Skeletal muscle satellite cell (primary cell): Measurements from ENCODE around the gene AQP6.

Experiments used
- H3K27me3 ChIP-seq: 2 replicates; pipeline ENCODE4 v1.7.0; 2013; ENCODE audit warnings: low read length; ENCODE audit not compliant: control insufficient read depth, insufficient read depth
- H3K36me3 ChIP-seq: 2 replicates; pipeline ENCODE4 v1.7.0; 2013; ENCODE audit warnings: mild to moderate bottlenecking, control low read depth, low read length; ENCODE audit not compliant: insufficient read depth
- H3K4me1 ChIP-seq: 2 replicates; pipeline ENCODE4 v1.7.0; 2013; ENCODE audit warnings: low read length; ENCODE audit not compliant: control insufficient read depth, insufficient read depth
- H3K4me2 ChIP-seq: 2 replicates; pipeline ENCODE4 v1.7.0; 2013; ENCODE audit warnings: mild to moderate bottlenecking, low read length
- H3K4me3 ChIP-seq: 2 replicates; pipeline ENCODE4 v1.7.0; 2013; ENCODE audit warnings: low read length
- H3K9ac ChIP-seq: 2 replicates; pipeline ENCODE4 v1.7.0; 2013; ENCODE audit warnings: mild to moderate bottlenecking, low read depth, low read length, moderate library complexity
- H3K9me3 ChIP-seq: replicated peaks from 2 replicates; pipeline ENCODE4 v1.7.0; 2013; ENCODE audit warnings: mild to moderate bottlenecking, control low read depth, low read length

The AQP6 gene

DNA sequence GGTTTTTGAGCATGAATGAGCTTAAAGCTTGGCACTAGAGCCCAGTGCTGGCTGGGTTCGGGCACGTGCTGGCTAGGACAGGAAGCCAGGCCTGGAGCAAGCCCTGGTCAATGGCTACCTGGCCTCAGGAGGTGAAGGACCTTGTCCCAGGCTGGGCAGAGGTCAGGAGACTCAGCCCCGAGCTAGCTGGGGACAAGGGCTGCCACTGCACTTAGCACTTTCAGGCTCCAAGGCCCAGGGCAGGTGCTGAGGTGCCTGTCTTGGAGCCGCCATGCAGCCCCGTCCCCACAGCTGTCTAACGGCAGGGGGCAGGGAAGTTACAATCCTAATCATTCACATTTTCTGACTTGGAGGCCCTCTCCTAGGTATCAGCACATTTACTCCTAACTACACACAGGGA, 4.3 kb upstream of the AQP6 start:
- Histone ChIP-seq H3K4me2 (no peak overlapping the region), H3K4me1 (peaks cover 8% of the 10 kb centered on the region), H3K9me3 (no peaks in the 10 kb centered on the region), H3K9ac (no peak overlapping the region), H3K27me3 (peaks cover 53% of the 10 kb centered on the region), H3K4me3 (no peak overlapping the region), H3K36me3 (no peaks in the 10 kb centered on the region)

DNA sequence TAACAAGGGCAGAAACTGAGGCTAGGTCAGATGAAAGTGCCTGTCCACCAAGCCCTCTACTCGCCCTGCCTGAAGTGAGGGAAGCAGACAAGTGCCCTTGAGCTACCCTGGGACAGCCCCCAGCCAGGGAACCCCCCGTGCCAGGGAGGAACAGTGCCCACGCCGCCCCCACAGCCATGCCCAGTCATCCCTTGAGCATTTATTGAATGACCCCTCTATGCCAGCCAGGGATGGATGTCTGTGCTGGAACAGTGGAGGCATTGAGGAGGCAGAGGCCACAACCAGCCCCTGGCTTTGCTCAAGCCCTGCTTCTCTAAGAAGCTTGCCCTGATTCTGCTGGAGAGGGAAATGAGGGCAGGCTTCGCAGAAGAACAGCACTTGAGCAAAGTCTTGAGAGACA, 3.7 kb upstream of the AQP6 start:
- H3K4me2 ChIP-seq = no peak overlapping the region
- peaks cover 53% of the 10 kb centered on the region for H3K27me3 ChIP-seq
- no peak overlapping the region for H3K4me3 ChIP-seq
- H3K4me1 ChIP-seq = peaks cover 8% of the 10 kb centered on the region
- no peaks in the 10 kb centered on the region for H3K36me3 ChIP-seq
- H3K9ac ChIP-seq = no peak overlapping the region
- no peaks in the 10 kb centered on the region for H3K9me3 ChIP-seq

DNA sequence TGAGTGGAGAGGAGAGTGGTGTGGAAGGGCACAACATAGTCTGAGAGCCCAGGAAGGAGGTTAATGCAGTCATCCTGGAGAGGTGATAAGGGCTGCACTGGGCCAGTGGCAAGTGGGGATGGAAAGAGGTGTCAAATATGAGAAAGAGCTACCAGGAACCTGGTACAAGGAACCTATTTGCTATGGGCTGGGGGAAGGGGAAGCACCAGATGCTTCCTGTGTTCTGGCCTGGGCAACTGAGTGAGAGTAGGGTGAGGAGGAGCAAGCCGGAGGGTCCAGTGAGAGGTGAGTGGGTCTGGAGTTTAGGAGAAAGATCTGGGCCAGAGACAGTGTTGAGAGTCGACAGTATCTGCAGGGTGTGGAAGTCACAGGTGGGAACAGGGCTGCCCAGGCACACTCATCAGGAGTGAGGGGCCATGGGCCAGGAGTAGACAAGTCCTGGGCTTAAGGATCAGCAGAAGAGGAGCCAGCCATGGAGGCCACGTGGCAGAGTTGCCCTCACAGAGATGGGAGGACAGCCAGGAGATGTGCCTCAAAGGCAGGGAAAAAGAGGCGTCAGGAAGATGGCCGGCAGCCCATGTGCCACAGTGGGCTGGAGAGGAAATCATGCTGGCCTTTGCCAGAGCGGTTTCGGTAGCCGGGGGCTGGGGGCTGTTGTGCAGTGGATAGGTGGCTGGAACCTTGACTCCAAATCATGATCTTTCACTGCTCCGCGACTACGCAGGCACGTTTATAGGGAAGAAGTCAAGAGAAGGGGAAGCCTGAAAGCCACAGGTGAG, 2.9 kb upstream of the AQP6 start:
- H3K27me3 ChIP-seq = peaks cover 45% of the 10 kb centered on the region
- H3K36me3 ChIP-seq = no peaks in the 10 kb centered on the region
- H3K4me3 ChIP-seq = no peak overlapping the region
- H3K4me2 ChIP-seq = no peak overlapping the region
- peaks cover 8% of the 10 kb centered on the region for H3K4me1 ChIP-seq
- H3K9me3 ChIP-seq = no peaks in the 10 kb centered on the region
- H3K9ac ChIP-seq = no peak overlapping the region

DNA sequence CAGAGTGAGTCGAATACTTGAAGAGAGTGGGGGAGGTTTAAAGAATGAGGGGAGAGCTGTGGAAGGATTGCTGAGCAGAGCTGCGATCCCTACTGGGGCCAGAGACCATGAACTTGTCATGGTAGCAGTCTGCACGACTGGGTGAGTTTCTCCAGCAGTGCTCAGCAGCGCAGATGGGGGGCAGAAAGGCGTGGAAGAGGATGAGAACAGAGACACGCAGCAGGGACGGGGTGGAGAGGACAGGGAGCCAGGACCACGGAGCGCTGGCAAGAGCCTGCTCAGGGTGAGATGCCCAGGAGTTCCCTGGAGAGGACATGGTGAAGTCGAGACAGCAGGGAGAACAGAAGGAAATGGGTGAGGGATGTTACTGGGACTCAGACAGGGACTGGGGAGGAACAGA, 2.1 kb upstream of the AQP6 start:
- Histone ChIP-seq H3K36me3 (no peaks in the 10 kb centered on the region), H3K9ac (no peak overlapping the region), H3K4me2 (no peak overlapping the region), H3K4me1 (peaks cover 8% of the 10 kb centered on the region), H3K9me3 (no peaks in the 10 kb centered on the region), H3K27me3 (peaks cover 41% of the 10 kb centered on the region), H3K4me3 (no peak overlapping the region)

- Histone ChIP-seq H3K36me3 (no peaks in the 10 kb centered on the region), H3K4me2 (no peak overlapping the region), H3K9ac (no peak overlapping the region), H3K9me3 (no peaks in the 10 kb centered on the region), H3K4me3 (no peak overlapping the region), H3K27me3 (peaks cover 39% of the 10 kb centered on the region), H3K4me1 (peaks cover 8% of the 10 kb centered on the region)
Observed at GRCh38 chr12:49971141-49971540, 1.6 kb upstream of the AQP6 start.

GRCh38 chr12:49972129-49972528, 618 bp upstream of the AQP6 start:
- Histone ChIP-seq H3K9ac (no peak overlapping the region), H3K9me3 (no peaks in the 10 kb centered on the region), H3K4me1 (peaks cover 7% of the 10 kb centered on the region), H3K36me3 (no peaks in the 10 kb centered on the region), H3K4me2 (no peak overlapping the region), H3K27me3 (peaks cover 36% of the 10 kb centered on the region), H3K4me3 (no peak overlapping the region)

GRCh38 chr12:49973361-49973830, 649 bp downstream of the AQP6 start:
- Histone ChIP-seq H3K4me3 (no peak overlapping the region), H3K9ac (no peak overlapping the region), H3K4me2 (no peak overlapping the region), H3K36me3 (no peaks in the 10 kb centered on the region), H3K27me3 (peaks cover 28% of the 10 kb centered on the region), H3K9me3 (no peaks in the 10 kb centered on the region), H3K4me1 (no peaks in the 10 kb centered on the region)

GRCh38 chr12:49974231-49974675, 1.5 kb downstream of the AQP6 start:
- Histone ChIP-seq H3K27me3 (peaks cover 19% of the 10 kb centered on the region), H3K36me3 (no peaks in the 10 kb centered on the region), H3K4me3 (no peak overlapping the region), H3K9me3 (no peaks in the 10 kb centered on the region), H3K4me2 (no peak overlapping the region), H3K4me1 (no peaks in the 10 kb centered on the region), H3K9ac (no peak overlapping the region)

DNA sequence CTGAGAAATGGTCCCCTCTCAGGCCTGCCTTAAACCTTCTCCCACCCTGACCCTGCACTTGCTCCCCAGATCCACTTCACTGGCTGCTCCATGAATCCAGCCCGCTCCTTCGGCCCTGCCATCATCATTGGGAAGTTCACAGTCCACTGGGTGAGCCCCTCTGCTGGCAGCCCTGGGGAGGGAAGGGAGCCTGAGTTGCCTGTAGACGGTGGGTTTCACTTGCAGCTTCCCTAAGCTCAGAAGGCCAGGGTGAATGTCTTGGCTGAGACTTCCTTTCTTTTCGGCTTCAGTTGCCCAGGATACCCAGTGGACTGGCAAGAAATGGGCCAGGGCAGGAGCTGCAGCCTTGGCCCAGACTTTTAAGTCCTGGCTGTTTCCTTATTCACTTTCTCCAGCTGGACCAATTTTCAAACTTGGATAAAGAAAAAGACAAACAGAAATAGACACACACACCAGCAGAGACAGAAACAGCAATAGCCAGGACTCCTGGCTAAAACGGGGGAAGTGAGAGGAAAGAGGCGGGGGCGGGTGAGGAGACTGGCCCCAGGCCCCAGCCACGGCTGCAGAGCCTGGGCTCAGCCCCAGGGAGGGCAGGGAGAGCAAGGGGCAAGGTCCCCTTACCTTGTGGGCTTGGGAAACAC, 2.0 kb downstream of the AQP6 start:
- H3K27me3 ChIP-seq = peaks cover 14% of the 10 kb centered on the region
- no peak overlapping the region for H3K4me3 ChIP-seq
- no peak overlapping the region for H3K9ac ChIP-seq
- H3K36me3 ChIP-seq = no peaks in the 10 kb centered on the region
- no peaks in the 10 kb centered on the region for H3K4me1 ChIP-seq
- H3K9me3 ChIP-seq = no peaks in the 10 kb centered on the region
- H3K4me2 ChIP-seq = no peak overlapping the region

DNA sequence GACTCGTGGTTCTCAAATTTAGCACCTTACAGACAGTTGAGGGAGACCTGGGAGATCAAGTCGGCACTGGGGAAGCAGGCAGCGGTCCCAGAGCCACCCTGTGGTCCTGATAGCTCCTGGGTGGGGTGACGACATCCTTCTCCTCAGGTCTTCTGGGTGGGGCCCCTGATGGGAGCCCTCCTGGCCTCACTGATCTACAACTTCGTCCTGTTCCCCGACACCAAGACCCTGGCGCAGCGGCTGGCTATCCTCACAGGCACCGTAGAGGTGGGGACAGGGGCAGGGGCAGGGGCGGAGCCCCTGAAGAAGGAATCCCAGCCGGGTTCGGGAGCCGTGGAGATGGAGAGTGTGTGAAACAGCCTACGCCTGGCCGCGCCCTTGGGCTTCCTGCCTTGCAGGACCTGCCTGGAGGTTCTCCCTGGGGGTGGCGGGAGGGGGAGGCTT, 2.6 kb downstream of the AQP6 start:
- H3K36me3 ChIP-seq = no peaks in the 10 kb centered on the region
- no peak overlapping the region for H3K4me2 ChIP-seq
- no peak overlapping the region for H3K9ac ChIP-seq
- no peaks in the 10 kb centered on the region for H3K4me1 ChIP-seq
- H3K9me3 ChIP-seq = no peaks in the 10 kb centered on the region
- no peak overlapping the region for H3K4me3 ChIP-seq
- H3K27me3 ChIP-seq = peaks cover 8% of the 10 kb centered on the region

GRCh38 chr12:49976557-49976956, 3.8 kb downstream of the AQP6 start:
- Histone ChIP-seq H3K9me3 (no peaks in the 10 kb centered on the region), H3K4me2 (no peak overlapping the region), H3K4me1 (no peaks in the 10 kb centered on the region), H3K27me3 (peaks cover 2% of the 10 kb centered on the region), H3K4me3 (no peak overlapping the region), H3K9ac (no peak overlapping the region), H3K36me3 (no peaks in the 10 kb centered on the region)

DNA sequence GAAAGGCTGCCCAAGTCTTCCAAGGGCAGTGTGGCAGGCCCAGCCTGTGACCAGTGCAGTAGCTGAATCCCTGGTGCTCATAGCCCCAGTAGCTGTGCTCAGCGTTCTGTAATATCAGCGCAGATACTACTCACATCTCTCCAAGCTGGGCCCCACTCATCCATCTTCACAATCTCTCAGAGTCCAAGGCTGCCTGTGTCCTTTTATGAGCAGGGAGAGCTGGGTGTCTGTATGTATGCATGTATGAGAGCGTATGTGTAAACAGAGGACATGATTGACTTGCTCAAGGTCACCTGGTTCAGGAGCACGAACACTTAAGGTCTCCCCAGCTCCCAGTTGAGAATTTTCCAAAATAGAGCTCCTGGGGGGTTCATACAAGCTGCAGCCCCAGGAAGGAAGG, 5.4 kb downstream of the AQP6 start:
- no peak overlapping the region for H3K4me3 ChIP-seq
- H3K4me1 ChIP-seq = peaks cover 9% of the 10 kb centered on the region
- no peak overlapping the region for H3K4me2 ChIP-seq
- H3K9ac ChIP-seq = no peak overlapping the region
- H3K27me3 ChIP-seq = no peaks in the 10 kb centered on the region
- no peaks in the 10 kb centered on the region for H3K9me3 ChIP-seq
- H3K36me3 ChIP-seq = no peaks in the 10 kb centered on the region
